ENCODE results near the gene SLC66A2. TPM values are rescaled to one million over a fixed set of nuclear protein-coding genes. Genes with fewer than 3 reads are reported as not detected.

The SLC66A2 gene
- total RNA-seq, 1 donor from 2014 or later: 52.9 TPM

- intact Hi-C loops (cut with DNase I): no loop called here
- Histone ChIP-seq H3K9me3 (peaks cover 10 to 20% of the 10 kb centered on the region in 2 donors), H3K4me3 (no peak overlapping the region), H3K27me3 (no peaks in the 10 kb centered on the region), H3K4me1 (no peaks in the 10 kb centered on the region), H3K36me3 (peaks cover 16 to 34% of the 10 kb centered on the region in 2 donors), H3K27ac (no peak overlapping the region)
- TF ChIP-seq CTCF (IDR thresholded peaks at IDR 0.05): no peak
- no peak for DNase-seq (ENCODE audit: low spot score in 2 of 2)
Observed at GRCh38 chr18:79903071-79903635, 48.3 kb downstream of the SLC66A2 start.

DNA sequence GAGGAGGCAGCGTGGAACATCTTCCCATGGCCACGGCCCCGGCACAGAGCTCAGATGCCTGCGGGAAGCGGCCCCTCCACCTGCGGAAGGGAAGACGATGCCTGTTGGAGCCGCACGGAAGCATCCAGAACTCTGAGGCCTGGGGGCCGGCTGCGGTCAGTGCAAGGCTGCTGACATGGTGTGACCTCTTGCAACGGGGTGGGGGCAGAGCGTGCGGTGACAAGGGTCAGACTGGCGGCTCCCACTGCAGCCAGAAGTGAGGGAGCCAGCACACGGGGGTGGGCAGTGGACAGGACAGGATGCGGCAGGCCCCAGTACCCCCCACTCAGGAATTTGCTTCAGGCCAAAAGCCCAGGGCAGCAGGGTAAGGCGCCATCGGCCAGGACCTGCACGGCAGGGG lies 48.8 kb downstream of the SLC66A2 start:
- intact Hi-C loops (cut with DNase I): no loop called here
- no peaks in the 10 kb centered on the region for H3K27me3 ChIP-seq
- peaks cover 13 to 23% of the 10 kb centered on the region in 2 donors for H3K9me3 ChIP-seq
- peaks cover 16 to 34% of the 10 kb centered on the region in 2 donors for H3K36me3 ChIP-seq
- no peaks in the 10 kb centered on the region for H3K4me1 ChIP-seq
- no peak overlapping the region for H3K27ac ChIP-seq
- no peak for DNase-seq (ENCODE audit: low spot score in 2 of 2)
- H3K4me3 ChIP-seq: no peak overlapping the region
- no peak for TF ChIP-seq CTCF (IDR thresholded peaks at IDR 0.05)

DNA sequence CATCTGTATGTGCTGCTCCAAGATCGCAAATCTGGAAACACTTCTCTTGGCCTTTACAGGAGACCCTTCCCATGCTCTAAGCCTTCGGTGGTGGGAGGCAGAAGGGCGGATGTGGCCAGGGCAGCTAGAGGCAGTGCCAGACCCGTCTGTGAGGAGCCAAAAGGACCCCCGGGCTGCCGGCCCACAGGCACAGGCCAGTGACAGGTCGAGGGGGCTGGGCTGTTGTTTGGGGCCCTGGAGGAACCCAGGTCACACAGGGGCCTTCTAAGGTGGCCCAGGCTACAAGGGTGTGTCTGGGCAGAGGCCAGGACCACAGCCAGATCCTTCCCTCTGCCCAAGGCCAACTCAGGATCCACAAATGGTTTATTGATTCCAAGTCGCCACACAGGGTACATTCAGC lies 49.4 kb downstream of the SLC66A2 start:
- H3K9me3 ChIP-seq: peaks cover 13 to 29% of the 10 kb centered on the region in 2 donors
- H3K27me3 ChIP-seq: no peaks in the 10 kb centered on the region
- DNase-seq (ENCODE audit: low spot score in 2 of 2): no peak
- H3K36me3 ChIP-seq: peaks cover 16 to 34% of the 10 kb centered on the region in 2 donors
- no peak overlapping the region for H3K27ac ChIP-seq
- TF ChIP-seq CTCF (IDR thresholded peaks at IDR 0.05): no peak
- intact Hi-C loops (cut with DNase I): no loop called here
- H3K4me3 ChIP-seq: no peak overlapping the region
- no peaks in the 10 kb centered on the region for H3K4me1 ChIP-seq

DNA sequence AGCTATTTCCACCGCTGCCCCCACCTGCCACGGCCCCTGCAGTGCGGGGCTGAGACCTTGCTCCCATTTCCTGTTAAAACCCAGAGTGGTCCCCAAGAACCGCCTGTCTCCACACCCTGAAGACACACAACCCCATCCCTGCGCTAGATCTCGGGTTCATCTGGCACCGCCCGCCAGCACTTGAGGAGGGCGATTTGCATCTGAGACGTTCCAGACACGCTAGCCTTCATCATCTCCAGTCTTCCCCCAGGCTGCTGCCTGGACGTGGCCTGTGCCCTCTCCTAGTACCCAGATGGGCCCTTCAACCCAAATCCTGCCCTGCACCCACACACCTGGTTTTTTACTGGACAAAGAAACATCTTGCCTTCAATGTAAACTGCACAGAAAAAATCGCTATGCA lies 49.8 kb downstream of the SLC66A2 start:
- H3K27me3 ChIP-seq: no peaks in the 10 kb centered on the region
- DNase-seq (ENCODE audit: low spot score in 2 of 2): no peak
- no peaks in the 10 kb centered on the region for H3K4me1 ChIP-seq
- H3K4me3 ChIP-seq: no peak overlapping the region
- intact Hi-C loops (cut with DNase I): no loop called here
- H3K36me3 ChIP-seq: peaks cover 16 to 34% of the 10 kb centered on the region in 2 donors
- no peak for TF ChIP-seq CTCF (IDR thresholded peaks at IDR 0.05)
- no peak overlapping the region for H3K27ac ChIP-seq
- peaks cover 16 to 33% of the 10 kb centered on the region in 2 donors for H3K9me3 ChIP-seq

DNA sequence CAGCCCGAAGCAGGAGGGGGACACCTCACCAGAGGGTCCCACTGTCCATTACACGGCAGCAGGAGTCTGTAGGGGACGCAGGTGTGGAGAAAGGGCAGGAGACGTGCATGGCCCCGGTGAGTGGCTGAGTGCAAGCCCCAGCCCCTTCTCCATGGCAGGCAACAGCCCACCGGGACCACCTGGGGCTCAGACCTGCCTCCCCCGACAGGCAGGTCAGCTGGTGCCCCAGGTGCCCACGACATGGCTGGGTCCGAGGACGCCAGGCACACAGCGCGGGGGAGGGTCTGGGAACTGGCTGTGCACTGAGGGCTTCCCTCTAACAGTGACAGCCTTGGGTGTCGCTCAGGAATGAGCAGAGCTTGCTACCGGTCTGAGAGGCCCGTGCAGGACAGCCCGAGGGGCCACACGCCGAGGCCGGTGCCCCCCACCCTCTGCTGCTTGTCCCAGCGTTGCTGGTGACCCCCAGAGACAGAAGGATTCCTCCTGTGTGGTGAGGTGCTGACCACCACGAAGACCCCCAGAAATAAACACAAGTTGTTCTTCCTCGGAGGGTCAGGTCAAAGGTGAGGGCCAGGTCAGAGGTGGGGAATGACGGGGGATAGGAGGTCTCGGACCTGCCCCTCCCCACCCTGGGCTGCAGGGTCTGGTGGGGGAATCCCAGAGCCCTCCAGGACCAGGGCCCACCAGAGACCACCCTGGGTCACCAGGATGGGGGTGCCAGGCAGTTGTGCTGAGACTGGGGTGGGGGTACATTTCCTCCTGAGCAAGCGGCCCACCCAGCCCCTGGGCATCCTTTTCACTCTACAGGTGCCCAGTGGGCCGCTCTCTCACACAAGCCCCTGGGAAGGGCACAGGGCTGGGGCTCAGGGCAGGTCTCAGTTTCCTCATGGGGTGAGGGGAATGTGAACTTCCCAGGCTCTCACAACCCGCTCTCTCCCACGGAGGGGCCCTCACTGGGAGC lies 50.6 kb downstream of the SLC66A2 start:
- Histone ChIP-seq H3K27ac (no peak overlapping the region), H3K36me3 (peaks cover 16 to 34% of the 10 kb centered on the region in 2 donors), H3K4me1 (no peaks in the 10 kb centered on the region), H3K9me3 (peaks cover 21 to 41% of the 10 kb centered on the region in 2 donors), H3K27me3 (no peaks in the 10 kb centered on the region), H3K4me3 (no peak overlapping the region)
- no peak for TF ChIP-seq CTCF (IDR thresholded peaks at IDR 0.05)
- intact Hi-C loops (cut with DNase I): no loop called here
- no peak for DNase-seq (ENCODE audit: low spot score in 2 of 2)

Data from ascending aorta (tissue), 2 donors.